T47D (cell line): Measurements from ENCODE around the gene ARHGAP44.
A peak's percentile ranks its signal among the peaks of the same experiment; 100 is the strongest.
"Not testable (repeated sequence)": the region's sequence is repeated elsewhere in the genome, so short reads cannot be mapped to it uniquely, and the experiment has no call there.

ENCODE experiments used
- DNase-seq, 2 experiments: peaks; one replicate each; pipeline versions ENCODE4 v3.0.0 to v3.0.0-alpha.2; 2011 to 2012; ENCODE audit warnings: low read depth in 1 of 2, low spot score in 1 of 2
- JUND ChIP-seq: IDR thresholded peaks from 2 replicates; pipeline ENCODE4 v1.6.1; 2012; ENCODE audit warnings: low read depth
- in situ Hi-C: cut with HindIII; loops from 2 replicates; pipeline ENCODE4 v1.10.0; 2016; ENCODE audit warnings: low sequenced_read_pairs, low pct_unique_long_range_greater_than_20kb

Gene ARHGAP44

DNA sequence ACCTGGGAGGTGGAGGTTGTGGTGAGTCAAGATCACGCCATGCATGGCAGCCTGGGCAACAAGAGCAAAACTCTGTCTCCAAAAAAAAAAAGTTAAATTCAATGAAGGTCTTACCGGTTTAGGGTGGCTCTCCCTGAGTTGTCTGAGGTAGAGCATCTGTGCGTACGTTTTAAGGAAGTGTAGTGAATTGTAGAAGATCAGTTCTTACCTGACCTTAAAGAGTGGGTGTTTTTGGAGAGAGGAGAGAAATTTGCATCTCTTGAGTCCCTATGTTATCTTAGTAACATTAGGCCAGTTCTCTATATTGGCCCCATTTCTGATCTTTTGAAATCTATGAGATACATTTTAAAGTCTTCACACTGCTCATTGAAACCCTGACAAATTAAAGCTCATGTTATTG is 172.4 kb downstream of the ARHGAP44 start:
- TF ChIP-seq JUND: no peak
- in situ Hi-C loops: no loop called here
- no peak for DNase-seq

DNA sequence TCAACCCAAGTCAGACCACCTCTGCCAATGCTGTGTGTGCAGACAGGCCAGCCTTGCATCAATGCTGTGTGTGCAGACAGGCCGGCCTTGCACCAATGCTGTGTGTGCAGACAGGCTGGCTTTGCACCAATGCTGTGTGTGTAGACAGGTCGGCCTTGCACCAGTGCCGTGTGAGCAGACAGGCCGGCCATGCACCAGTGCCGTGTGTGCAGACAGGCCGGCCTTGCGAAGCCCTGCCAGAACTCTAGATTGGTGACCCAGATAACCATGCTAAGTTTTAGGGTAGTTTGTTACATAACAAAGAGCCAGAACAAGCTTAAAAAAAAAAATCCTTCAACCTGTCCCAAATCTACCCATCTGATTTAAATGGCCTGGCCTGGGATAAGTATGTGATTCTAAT is 174.2 kb downstream of the ARHGAP44 start:
- in situ Hi-C loops: no loop called here
- TF ChIP-seq JUND: no peak
- no peak for DNase-seq

GRCh38 chr17:12964162-12964561 is 174.9 kb downstream of the ARHGAP44 start:
- TF ChIP-seq JUND: no peak
- in situ Hi-C loops: no loop called here
- no peak for DNase-seq

DNA sequence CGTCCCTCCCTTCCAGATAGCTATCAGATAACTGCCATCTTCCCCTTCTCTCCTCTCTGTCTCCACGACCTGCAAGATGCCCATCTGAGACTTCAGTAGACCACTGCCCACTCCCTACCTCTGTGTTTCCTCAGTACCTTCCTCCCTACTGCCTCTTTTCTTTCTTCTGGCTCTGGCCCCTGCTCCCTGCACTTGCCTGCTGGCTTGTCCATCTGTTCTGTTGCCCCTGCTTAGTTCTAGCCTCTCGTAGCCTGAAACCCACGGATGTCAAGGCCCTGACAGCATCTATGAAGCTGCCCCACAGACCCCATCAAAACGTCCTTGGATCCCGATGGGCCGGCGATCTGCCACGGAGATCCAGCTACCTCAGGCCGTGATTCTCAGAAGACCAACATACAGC is 175.5 kb downstream of the ARHGAP44 start:
- DNase-seq: no peak

GRCh38 chr17:12965988-12966387 is 176.7 kb downstream of the ARHGAP44 start:
- in situ Hi-C loops: no loop called here
- TF ChIP-seq JUND: no peak
- no peak for DNase-seq

More for the DNA sequence above, 175.5 kb downstream of the ARHGAP44 start:
- in situ Hi-C loops: no loop called here
- no peak for TF ChIP-seq JUND

DNA sequence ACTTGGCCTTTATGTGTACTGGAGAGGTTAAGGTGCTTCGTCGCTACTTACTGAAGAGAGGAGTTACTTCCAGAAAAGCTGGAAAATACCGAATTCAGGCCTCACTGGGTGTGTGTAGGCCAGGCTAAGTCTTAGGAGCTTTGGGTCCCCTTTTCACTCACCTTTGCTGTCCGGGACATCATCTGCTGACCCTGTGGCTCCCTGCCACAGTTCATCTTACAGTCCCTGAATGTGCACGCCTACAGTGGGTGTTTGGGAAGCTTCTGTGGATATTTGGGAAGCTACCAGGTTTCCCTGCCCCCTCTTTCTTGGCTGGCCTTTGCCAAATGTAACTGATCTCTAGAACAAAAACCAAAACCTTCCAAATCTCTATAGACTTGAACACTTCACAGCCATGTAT is 177.1 kb downstream of the ARHGAP44 start:
- in situ Hi-C loops: no loop called here
- DNase-seq: no peak
- no peak for TF ChIP-seq JUND

GRCh38 chr17:12967962-12968361 is 178.7 kb downstream of the ARHGAP44 start:
- in situ Hi-C loops: no loop called here
- no peak for TF ChIP-seq JUND
- no peak for DNase-seq

DNA sequence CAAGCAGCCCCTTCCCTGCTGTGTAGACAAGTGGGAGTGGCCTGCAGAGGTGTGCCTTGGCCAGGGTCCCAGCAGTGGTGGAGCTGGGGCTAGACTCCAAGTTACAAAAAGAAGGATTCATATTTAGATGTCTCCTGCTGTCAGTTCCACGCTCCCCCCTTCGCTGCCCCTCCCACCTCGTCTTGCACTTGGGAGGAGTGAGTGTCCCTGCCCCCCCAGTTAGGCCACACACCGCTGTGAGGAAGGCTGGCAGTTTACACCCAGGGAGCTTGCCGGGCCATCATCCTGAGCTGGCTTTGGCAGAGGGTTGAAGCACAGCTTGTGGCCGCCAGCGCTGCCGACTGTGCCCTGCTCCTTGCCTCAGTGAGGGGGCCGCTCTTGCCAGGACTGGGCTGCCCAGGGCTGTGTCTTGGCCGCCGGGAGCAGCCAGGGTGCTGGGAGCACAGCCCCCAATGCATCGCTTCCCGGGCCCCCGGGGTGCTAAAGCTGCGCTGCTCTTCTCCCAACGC is 184.3 kb downstream of the ARHGAP44 start:
- DNase-seq: no peak
- in situ Hi-C loops: no loop called here
- no peak for TF ChIP-seq JUND

DNA sequence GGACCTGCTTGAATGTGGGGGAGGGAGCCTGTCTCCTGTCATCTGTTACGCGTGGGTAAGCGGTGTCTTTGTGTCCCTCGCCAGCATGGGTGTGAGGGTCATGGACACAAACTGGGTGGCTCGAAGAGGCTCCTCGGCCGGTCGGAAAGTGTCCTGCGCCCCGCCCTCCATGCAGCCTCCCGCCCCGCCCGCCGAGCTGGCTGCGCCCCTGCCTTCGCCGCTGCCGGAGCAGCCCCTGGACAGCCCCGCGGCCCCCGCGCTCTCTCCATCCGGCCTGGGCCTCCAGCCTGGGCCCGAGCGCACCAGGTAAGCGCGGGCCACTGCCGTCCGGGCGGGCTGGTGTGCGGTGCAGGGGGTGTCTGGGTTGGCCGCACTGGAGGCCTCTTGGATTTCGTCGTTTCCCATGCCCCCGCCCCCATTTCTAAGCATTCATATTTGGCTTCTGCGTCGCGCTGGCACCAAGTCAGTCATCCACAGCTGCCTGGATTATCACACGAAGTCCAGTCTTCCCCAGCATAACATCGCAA is 184.8 kb downstream of the ARHGAP44 start:
- no peak for DNase-seq
- in situ Hi-C loops: no loop called here
- no peak for TF ChIP-seq JUND

DNA sequence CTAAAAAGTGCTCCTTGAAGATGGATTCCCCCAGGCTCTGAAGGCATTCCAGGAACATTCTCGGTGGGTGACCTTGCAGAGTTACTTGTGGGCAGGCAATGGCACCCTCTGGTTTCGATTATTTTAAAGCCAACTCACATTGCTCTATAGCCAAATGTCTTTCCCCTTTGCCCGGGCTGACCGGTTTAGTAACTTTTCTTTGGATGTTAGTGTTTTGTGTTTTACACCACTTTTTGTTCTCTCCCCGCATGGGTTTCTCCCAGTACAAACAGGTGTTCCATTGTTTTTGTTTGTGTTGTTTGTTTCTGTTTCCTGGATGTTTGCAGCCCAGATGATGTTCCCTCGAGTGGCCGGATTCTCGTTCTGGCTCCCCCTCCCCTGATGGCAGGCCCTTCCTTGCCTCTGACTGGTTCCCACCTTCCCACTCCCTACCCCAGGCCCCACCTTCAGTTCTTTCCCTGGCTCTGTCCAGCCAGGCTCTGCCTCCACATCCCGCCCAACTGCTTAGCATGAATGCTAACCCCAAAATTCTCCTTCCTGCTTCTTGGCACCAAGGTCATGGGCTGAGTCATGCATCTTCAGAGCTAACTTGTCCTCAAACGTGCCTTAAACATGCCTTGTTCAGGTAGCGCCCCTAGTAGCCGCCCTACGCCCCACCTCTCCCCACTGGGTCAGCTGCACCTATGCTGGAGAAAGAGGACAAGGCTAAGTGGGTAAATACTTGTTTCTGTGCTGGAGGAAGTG is 187.9 kb downstream of the ARHGAP44 start:
- in situ Hi-C loops: no loop called here
- DNase-seq: peak in 1 of 2 experiments; percentile 4
- TF ChIP-seq JUND: no peak

DNA sequence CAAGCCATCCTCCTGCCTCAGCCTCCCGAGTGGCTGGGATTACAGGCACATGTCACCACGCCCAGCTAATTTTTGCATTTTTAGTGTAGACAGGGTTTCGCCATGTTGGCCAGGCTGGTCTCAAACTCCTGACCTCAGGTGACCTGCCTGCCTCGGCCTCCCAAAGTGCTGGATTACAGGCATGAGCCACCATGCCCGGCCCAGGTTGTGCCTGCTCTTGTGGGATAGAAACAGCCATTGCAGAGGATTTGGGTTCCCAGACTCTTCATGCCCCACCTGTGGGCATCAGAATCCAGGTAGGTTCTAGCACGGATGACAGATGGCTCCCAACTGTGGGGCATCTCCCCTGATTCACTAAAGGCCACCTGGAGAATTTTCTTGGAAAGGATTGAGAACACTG is 189.5 kb downstream of the ARHGAP44 start:
- in situ Hi-C loops, DNase-seq: not testable (repeated sequence)

DNA sequence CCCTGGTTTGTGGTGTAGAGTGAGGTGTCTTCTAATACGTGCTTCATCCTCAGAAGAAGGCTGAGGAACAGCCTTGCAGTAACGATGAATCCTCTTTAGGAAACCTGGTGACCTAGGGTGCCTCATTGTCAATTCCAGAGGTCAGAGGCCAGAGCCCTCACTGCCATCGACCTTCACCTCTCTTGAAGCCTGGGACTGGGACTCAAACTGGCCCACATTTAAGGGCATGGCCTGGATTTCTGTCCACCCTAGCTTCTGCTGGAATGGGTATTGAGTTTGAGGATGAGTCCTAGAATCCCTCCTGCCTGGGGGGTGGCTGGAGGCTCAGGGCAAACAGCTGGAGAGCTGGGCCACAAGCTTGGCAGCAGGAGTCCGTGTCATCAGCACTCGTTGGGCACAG is 189.9 kb downstream of the ARHGAP44 start:
- in situ Hi-C loops: no loop called here
- no peak for DNase-seq
- no peak for TF ChIP-seq JUND

DNA sequence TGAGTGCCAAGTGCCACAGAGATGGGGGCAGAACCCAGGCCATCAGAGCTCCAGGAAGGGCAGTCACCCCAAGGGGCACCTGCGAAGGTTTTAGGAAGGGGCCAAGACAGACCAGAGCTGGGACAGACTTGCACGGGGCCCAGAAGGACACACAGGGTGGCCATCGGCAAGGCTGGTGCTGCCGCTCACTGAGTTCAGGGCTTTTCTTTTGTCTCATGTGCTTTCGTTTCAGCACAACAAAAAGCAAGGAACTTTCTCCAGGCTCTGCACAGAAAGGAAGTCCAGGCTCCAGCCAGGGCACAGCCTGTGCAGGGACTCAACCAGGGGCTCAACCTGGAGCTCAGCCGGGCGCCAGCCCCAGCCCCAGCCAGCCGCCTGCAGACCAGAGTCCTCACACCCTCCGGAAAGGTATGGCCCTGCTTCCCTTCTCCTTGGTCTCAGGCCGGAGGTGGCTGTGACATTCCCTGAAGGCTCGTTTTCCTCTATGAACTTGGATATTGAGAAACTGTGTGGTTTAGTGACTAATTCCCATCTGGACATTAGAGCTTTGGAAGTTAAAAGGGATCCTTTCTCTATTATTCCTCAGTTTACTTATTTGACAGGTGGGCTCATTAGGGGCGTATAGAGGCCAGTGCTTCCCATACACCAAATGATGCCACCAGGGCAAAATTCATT is 190.7 kb downstream of the ARHGAP44 start:
- no peak for TF ChIP-seq JUND
- in situ Hi-C loops: no loop called here

More for the DNA sequence above, 190.7 kb downstream of the ARHGAP44 start:
- no peak for DNase-seq
